HepG2 (cell line): ENCODE data around the gene PEAK3. TPM values are rescaled to one million over a fixed set of nuclear protein-coding genes. Genes with fewer than 3 reads are reported as not detected.

Source experiments
- AHR ChIP-seq: IDR thresholded peaks from 2 replicates; pipeline ENCODE4 v1.6.1; 2018; ENCODE audit warnings: missing genetic modification reagents, missing compliant biosample characterization
- CCDC6 ChIP-seq: sonication (generic); formaldehyde crosslinking; IDR thresholded peaks from 2 replicates; pipeline ENCODE4 v1.8.1; 2022; ENCODE audit warnings: mild to moderate bottlenecking, missing genetic modification reagents, moderate library complexity
- GABPB1 ChIP-seq: IDR thresholded peaks from 2 replicates; pipeline ENCODE4 v1.6.1; 2016; ENCODE audit warnings: mild to moderate bottlenecking, missing genetic modification reagents, moderate library complexity, missing compliant biosample characterization
- HDAC1 ChIP-seq: sonication (generic); formaldehyde crosslinking; IDR thresholded peaks from 2 replicates; pipeline ENCODE4 v1.5.1; 2020; ENCODE audit warnings: mild to moderate bottlenecking, missing genetic modification reagents
- KAT7 ChIP-seq: IDR thresholded peaks from 2 replicates; pipeline ENCODE4 v1.6.1; 2018; ENCODE audit warnings: borderline replicate concordance, missing compliant biosample characterization
- KLF11 ChIP-seq: IDR thresholded peaks from 2 replicates; pipeline ENCODE4 v1.6.1; 2016; ENCODE audit warnings: missing compliant biosample characterization
- MATR3 ChIP-seq: sonication (generic); formaldehyde crosslinking; IDR thresholded peaks from 2 replicates; pipeline ENCODE4 v1.4.0; 2020; ENCODE audit warnings: missing genetic modification reagents
- MEIS2 ChIP-seq: sonication (generic); formaldehyde crosslinking; IDR thresholded peaks from 2 replicates; pipeline ENCODE4 v1.9.0; 2021; ENCODE audit warnings: mild to moderate bottlenecking, missing genetic modification reagents
- NFE2L1 ChIP-seq: sonication (generic); formaldehyde crosslinking; IDR thresholded peaks from 2 replicates; pipeline ENCODE4 v1.4.0; 2020; ENCODE audit warnings: missing genetic modification reagents, mild to moderate bottlenecking, borderline replicate concordance
- NFIB ChIP-seq: sonication (generic); formaldehyde crosslinking; IDR thresholded peaks from 2 replicates; pipeline ENCODE4 v1.9.0; 2021; ENCODE audit warnings: missing genetic modification reagents, mild to moderate bottlenecking, borderline replicate concordance
- RAD51 ChIP-seq: fragments of 450-650 bp; IDR thresholded peaks from 2 replicates; pipeline ENCODE4 v1.6.1; 2016; ENCODE audit warnings: borderline replicate concordance
- SIX1 ChIP-seq: sonication (generic); formaldehyde crosslinking; IDR thresholded peaks from 2 replicates; pipeline ENCODE4 v1.4.0; 2020; ENCODE audit warnings: missing genetic modification reagents, borderline replicate concordance
- TRIM24 ChIP-seq: sonication (generic); formaldehyde crosslinking; IDR thresholded peaks from 2 replicates; pipeline ENCODE4 v1.8.0; 2022; ENCODE audit warnings: mild to moderate bottlenecking, missing genetic modification reagents
- U2AF1 ChIP-seq: fragments of 200-400 bp; formaldehyde crosslinking; optimal IDR thresholded peaks from 2 replicates; pipeline ENCODE3; 2017; ENCODE audit warnings: mild to moderate bottlenecking, low read depth, low read length
- ZNF552 ChIP-seq: sonication (generic); formaldehyde crosslinking; IDR thresholded peaks from 2 replicates; pipeline ENCODE4 v1.9.0; 2022; ENCODE audit warnings: missing genetic modification reagents, mild to moderate bottlenecking, borderline replicate concordance
- polyA plus RNA-seq, 8 experiments: library from polyadenylated mRNA; depleted of rRNA in 3 of 8; stranded (reverse) in 7 of 8; unstranded in 1 of 8; fragments of >200 nt; fragmentation: Illumina TruSeq in 4 of 8; extraction: Trizol in 4 of 8; gene quantifications; 2 replicates each; pipeline versions ENCODE4 v1.2.1 to v1.2.3, GENCODE V29; 2011 to 2016; ENCODE audit warnings: low read depth in 4 of 8, missing spikeins in 1 of 8, mixed read lengths in 1 of 8; ENCODE audit not compliant: insufficient read depth in 1 of 8
- total RNA-seq, 5 experiments: library from RNA; depleted of rRNA; stranded (reverse); fragments of >200 nt; fragmentation: Illumina TruSeq; extraction: Trizol; gene quantifications; 2 replicates each; pipeline ENCODE4 v1.2.3, GENCODE V29; 2016; ENCODE audit warnings: low read depth in 1 of 5
- TF ChIP-seq, protein P1 (sequence below): sonication (generic); formaldehyde crosslinking; IDR thresholded peaks from 2 replicates; pipeline ENCODE4 v1.4.0; 2020; ENCODE audit warnings: mild to moderate bottlenecking, missing genetic modification reagents
- TF ChIP-seq, protein P2 (sequence below): IDR thresholded peaks from 2 replicates; pipeline ENCODE4 v1.6.1; 2018; ENCODE audit warnings: missing genetic modification reagents
- TF ChIP-seq, protein P3 (sequence below): sonication (generic); formaldehyde crosslinking; IDR thresholded peaks from 2 replicates; pipeline ENCODE4 v1.4.0; 2020; ENCODE audit warnings: missing genetic modification reagents

PEAK3 gene
- total and polyA plus RNA-seq, 2 of the 13 experiments (the other 11 are each of a cell fraction or from before 2014, with no cell fraction given): not detected

DNA sequence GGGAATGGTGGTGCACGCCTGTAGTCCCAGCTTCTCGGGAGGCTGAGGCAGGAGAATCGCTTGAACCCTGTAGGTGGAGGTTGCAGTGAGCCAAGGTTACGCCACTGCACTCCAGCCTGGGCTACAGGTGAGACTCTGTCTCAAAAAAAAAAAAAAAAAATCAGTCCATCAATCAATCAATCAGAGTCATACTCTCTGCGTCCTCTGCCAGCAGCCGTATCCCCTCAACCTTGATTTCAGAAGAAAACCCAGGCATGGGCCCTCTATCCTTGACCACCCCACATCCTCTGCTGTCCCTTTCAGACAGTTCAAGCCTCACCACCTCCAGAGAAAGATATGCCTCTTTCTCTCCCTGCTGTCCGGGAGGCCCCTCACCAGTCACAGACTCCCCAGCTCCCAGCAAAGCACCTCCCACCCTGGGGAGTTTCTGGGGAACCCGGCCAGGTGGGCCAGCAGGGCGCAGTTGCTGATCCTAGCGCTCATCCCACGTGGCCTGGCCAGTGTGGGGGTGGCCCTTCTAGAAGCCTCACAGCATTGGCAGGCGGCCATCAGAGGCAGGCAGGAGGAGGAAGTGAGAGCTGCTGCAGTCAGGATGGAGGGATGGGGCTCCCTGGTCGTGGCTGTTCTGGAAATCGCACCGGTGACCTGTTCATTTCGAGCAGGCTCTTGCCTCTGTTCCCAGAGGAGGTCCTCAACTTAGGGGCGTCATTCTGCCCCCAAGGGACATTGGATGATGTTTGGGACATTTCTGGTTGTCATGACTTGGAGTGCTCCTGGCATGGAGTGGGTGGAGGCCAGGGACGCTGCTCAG lies 15.6 kb downstream of the PEAK3 start (continued):
- TF ChIP-seq, protein P1, sequence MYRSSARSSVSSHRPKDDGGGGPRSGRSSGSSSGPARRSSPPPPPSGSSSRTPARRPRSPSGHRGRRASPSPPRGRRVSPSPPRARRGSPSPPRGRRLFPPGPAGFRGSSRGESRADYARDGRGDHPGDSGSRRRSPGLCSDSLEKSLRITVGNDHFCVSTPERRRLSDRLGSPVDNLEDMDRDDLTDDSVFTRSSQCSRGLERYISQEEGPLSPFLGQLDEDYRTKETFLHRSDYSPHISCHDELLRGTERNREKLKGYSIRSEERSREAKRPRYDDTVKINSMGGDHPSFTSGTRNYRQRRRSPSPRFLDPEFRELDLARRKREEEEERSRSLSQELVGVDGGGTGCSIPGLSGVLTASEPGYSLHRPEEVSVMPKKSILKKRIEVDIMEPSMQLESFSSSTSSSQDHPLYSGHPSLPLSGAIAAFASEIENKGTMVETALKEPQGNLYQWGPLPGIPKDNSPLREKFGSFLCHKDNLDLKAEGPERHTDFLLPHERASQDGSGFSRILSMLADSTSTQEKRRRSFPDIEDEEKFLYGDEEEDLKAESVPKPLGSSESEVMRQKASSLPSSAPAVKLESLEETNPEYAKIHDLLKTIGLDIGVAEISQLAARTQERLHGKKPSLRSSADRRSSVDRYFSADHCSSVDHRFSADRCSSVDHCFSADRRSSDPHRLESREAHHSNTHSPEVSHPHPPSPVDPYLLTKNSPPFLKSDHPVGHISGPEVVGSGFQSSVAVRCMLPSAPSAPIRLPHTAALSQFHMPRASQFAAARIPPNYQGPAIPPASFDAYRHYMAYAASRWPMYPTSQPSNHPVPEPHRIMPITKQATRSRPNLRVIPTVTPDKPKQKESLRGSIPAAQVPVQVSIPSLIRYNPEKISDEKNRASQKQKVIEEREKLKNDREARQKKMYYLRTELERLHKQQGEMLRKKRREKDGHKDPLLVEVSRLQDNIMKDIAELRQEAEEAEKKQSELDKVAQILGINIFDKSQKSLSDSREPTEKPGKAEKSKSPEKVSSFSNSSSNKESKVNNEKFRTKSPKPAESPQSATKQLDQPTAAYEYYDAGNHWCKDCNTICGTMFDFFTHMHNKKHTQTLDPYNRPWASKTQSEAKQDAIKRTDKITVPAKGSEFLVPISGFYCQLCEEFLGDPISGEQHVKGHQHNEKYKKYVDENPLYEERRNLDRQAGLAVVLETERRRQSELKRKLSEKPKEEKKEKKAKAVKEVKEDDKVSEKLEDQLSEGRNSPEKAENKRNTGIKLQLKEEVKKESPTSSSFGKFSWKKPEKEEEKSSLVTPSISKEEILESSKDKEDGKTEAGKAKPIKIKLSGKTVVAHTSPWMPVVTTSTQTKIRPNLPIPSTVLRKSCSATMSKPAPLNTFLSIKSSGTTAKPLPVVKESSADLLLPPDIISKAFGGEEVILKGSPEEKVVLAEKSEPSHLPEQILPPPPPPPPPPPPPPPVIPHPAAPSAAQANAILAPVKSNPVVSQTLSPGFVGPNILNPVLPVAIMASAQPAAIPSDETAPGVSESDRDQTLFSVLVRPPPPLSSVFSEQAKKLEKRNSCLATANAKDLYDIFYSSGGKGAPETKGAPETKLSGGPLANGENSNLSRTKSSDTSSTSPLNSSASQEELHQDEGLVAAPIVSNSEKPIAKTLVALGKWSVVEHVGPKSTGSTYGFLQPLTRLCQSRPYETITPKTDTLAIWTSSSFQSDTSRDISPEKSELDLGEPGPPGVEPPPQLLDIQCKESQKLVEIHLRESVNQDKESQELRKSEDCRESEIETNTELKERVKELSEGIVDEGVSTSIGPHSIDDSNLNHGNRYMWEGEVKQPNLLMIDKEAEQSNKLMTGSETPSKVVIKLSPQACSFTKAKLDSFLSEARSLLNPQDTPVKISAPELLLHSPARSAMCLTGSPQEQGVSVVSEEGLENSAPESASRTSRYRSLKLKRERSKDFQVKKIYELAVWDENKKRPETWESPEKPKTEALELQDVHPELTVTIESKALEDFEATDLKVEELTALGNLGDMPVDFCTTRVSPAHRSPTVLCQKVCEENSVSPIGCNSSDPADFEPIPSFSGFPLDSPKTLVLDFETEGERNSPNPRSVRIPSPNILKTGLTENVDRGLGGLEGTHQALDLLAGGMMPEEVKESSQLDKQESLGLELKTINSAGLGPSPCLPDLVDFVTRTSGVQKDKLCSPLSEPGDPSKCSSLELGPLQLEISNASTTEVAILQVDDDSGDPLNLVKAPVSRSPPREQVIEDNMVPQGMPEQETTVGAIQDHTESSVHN (CRISPR knock-in tag): no peak
- TF ChIP-seq GABPB1 (peak; percentile 62), RAD51 (no peak), U2AF1 (no peak), SIX1 (CRISPR knock-in tag) (no peak), NFIB (CRISPR knock-in tag) (no peak), CCDC6 (no peak), AHR (CRISPR knock-in tag) (no peak), NFE2L1 (no peak), ZNF552 (CRISPR knock-in tag) (no peak), TRIM24 (CRISPR knock-in tag) (no peak), KAT7 (no peak), KLF11 (no peak), HDAC1 (CRISPR knock-in tag) (peak; percentile 59; the same call in 1 of the 2 replicates), MEIS2 (no peak), MATR3 (CRISPR knock-in tag) (no peak)
- TF ChIP-seq, protein P2, sequence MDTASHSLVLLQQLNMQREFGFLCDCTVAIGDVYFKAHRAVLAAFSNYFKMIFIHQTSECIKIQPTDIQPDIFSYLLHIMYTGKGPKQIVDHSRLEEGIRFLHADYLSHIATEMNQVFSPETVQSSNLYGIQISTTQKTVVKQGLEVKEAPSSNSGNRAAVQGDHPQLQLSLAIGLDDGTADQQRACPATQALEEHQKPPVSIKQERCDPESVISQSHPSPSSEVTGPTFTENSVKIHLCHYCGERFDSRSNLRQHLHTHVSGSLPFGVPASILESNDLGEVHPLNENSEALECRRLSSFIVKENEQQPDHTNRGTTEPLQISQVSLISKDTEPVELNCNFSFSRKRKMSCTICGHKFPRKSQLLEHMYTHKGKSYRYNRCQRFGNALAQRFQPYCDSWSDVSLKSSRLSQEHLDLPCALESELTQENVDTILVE (CRISPR knock-in tag): no peak
- TF ChIP-seq, protein P3, sequence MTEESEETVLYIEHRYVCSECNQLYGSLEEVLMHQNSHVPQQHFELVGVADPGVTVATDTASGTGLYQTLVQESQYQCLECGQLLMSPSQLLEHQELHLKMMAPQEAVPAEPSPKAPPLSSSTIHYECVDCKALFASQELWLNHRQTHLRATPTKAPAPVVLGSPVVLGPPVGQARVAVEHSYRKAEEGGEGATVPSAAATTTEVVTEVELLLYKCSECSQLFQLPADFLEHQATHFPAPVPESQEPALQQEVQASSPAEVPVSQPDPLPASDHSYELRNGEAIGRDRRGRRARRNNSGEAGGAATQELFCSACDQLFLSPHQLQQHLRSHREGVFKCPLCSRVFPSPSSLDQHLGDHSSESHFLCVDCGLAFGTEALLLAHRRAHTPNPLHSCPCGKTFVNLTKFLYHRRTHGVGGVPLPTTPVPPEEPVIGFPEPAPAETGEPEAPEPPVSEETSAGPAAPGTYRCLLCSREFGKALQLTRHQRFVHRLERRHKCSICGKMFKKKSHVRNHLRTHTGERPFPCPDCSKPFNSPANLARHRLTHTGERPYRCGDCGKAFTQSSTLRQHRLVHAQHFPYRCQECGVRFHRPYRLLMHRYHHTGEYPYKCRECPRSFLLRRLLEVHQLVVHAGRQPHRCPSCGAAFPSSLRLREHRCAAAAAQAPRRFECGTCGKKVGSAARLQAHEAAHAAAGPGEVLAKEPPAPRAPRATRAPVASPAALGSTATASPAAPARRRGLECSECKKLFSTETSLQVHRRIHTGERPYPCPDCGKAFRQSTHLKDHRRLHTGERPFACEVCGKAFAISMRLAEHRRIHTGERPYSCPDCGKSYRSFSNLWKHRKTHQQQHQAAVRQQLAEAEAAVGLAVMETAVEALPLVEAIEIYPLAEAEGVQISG (CRISPR knock-in tag): peak; percentile 19; the same call in 1 of the 2 replicates
